GM12878 (cell line): Measurements from ENCODE around the gene MARCHF9.

ENCODE experiments used
- CBFB ChIP-seq: IDR thresholded peaks from 2 replicates; pipeline ENCODE4 v1.6.1; 2016; ENCODE audit warnings: antibody characterized with exemption, low read depth
- CEBPB ChIP-seq, 2 experiments: fragments of 150-350 bp in 1 of 2; IDR thresholded peaks; 2 replicates each; pipeline ENCODE4 v1.6.1; 2012 to 2014; ENCODE audit warnings: low read depth in 2 of 2, low read length in 2 of 2, borderline replicate concordance in 1 of 2, inconsistent platforms in 1 of 2
- CHD1 ChIP-seq: IDR thresholded peaks from 2 replicates; pipeline ENCODE4 v1.6.1; 2012; ENCODE audit warnings: low read depth, low read length, improper control_type of control experiment
- CREB1 ChIP-seq: IDR thresholded peaks from 2 replicates; pipeline ENCODE4 v1.6.1; 2012; ENCODE audit warnings: low read depth, mild to moderate bottlenecking, inconsistent platforms
- CTCF ChIP-seq, 3 experiments: IDR thresholded peaks in 2 of 3; conservative IDR thresholded peaks in 1 of 3; 2 replicates each; pipeline ENCODE4 v1.5.1; 2011; ENCODE audit warnings: low read depth in 3 of 3, low read length in 3 of 3, mild to moderate bottlenecking in 3 of 3, control low read depth in 2 of 3, moderate library complexity in 2 of 3, inconsistent platforms in 1 of 3, mixed read lengths in 1 of 3; ENCODE audit not compliant: control insufficient read depth in 2 of 3, insufficient read depth in 1 of 3; ENCODE audit errors: extremely low read depth in 1 of 3
- EZH2 ChIP-seq: IDR thresholded peaks from 2 replicates; pipeline ENCODE4 v1.6.1; 2012; ENCODE audit warnings: low read depth, mild to moderate bottlenecking, control low read depth, inconsistent platforms, low read length, borderline replicate concordance; ENCODE audit not compliant: control insufficient read depth
- MAX ChIP-seq: IDR thresholded peaks from 2 replicates; pipeline ENCODE4 v1.6.1; 2012; ENCODE audit warnings: low read depth, low read length, improper control_type of control experiment
- POLR2A ChIP-seq: IDR thresholded peaks from 2 replicates; pipeline ENCODE4 v1.6.1; 2011; ENCODE audit warnings: low read depth, mild to moderate bottlenecking, low read length
- POLR2AphosphoS5 ChIP-seq: IDR thresholded peaks from 2 replicates; pipeline ENCODE4 v1.6.1; 2011; ENCODE audit warnings: mild to moderate bottlenecking, low read length, inconsistent platforms
- RAD21 ChIP-seq: IDR thresholded peaks from 2 replicates; pipeline ENCODE4 v1.6.1; 2011; ENCODE audit warnings: mild to moderate bottlenecking, low read depth, low read length, moderate library complexity; ENCODE audit not compliant: insufficient read depth
- SRF ChIP-seq, 2 experiments: IDR thresholded peaks; 2 replicates each; pipeline ENCODE4 v1.6.1; 2011; ENCODE audit warnings: low read depth in 2 of 2, low read length in 2 of 2, mild to moderate bottlenecking in 1 of 2, moderate library complexity in 1 of 2

- no peak for TF ChIP-seq CHD1
- no peak for TF ChIP-seq CEBPB (IDR thresholded peaks at IDR 0.05; ENCODE audit: borderline replicate concordance in 1 of 2, low read depth in 2 of 2, low read length in 2 of 2)
- no peak for TF ChIP-seq POLR2A
- no peak for TF ChIP-seq RAD21
- no peak for TF ChIP-seq MAX
- TF ChIP-seq POLR2AphosphoS5: no peak
- no peak for TF ChIP-seq CTCF (IDR thresholded peaks at IDR 0.05 in 2 of 3, conservative IDR thresholded peaks at IDR 0.05 in 1 of 3; ENCODE audit: control insufficient read depth in 2 of 3, extremely low read depth in 1 of 3, insufficient read depth in 1 of 3, low read depth in 3 of 3, low read length in 3 of 3)
- no peak for TF ChIP-seq EZH2
- no peak for TF ChIP-seq CBFB
- no peak for TF ChIP-seq SRF (IDR thresholded peaks at IDR 0.05; ENCODE audit: low read depth in 2 of 2, low read length in 2 of 2)
- TF ChIP-seq CREB1: no peak
Observed at GRCh38 chr12:57771236-57771872, 16.5 kb downstream of the MARCHF9 start.
